Gastrocnemius medialis (tissue), 4 donors: Measurements from ENCODE around the gene DBN1. TPM values are rescaled to one million over a fixed set of nuclear protein-coding genes. Genes with fewer than 3 reads are reported as not detected.
A peak's percentile ranks its signal among the peaks of the same experiment; 100 is the strongest.

Experiments used
- ATAC-seq, 2 donors: fragments of 150-250 bp; one replicate each; pipeline ENCODE4 v1.9.1; 2016
- DNase-seq, 2 donors: peaks; one replicate each; pipeline ENCODE4 v3.0.0-alpha.2; 2019
- H3K27ac ChIP-seq, 4 donors: fragments of 200-600 bp; sonication (generic); 1 replicate in 1 of 4; 2 replicates in 3 of 4; pipeline ENCODE4 v1.5.1; 2016 to 2018; ENCODE audit warnings: mild to moderate bottlenecking in 2 of 4, moderate library complexity in 1 of 4
- H3K27me3 ChIP-seq, 3 donors: fragments of 200-600 bp; sonication (generic) in 2 of 3; 1 replicate in 1 of 3; 2 replicates in 2 of 3; pipeline versions ENCODE4 v1.5.1 to v1.6.0; 2016 to 2019; ENCODE audit warnings: mild to moderate bottlenecking in 1 of 3, moderate library complexity in 1 of 3
- H3K36me3 ChIP-seq, 2 donors: fragments of 200-600 bp; sonication (generic) in 1 of 2; one replicate each; pipeline ENCODE4 v1.5.1; 2017 to 2018
- H3K4me1 ChIP-seq, 2 donors: fragments of 200-600 bp; sonication (generic) in 1 of 2; one replicate each; pipeline ENCODE4 v1.5.1; 2016 to 2017; ENCODE audit warnings: mild to moderate bottlenecking in 2 of 2
- H3K4me3 ChIP-seq, 4 donors: fragments of 200-600 bp; sonication (generic) in 3 of 4; 1 replicate in 1 of 4; 2 replicates in 3 of 4; pipeline ENCODE4 v1.5.1; 2016 to 2019; ENCODE audit warnings: mild to moderate bottlenecking in 2 of 4
- H3K9me3 ChIP-seq, 3 donors: fragments of 200-600 bp; sonication (generic) in 2 of 3; 1 replicate in 1 of 3; 2 replicates in 2 of 3; pipeline ENCODE4 v1.5.1; 2016 to 2019
- CTCF ChIP-seq, 5 experiments: fragments of 450-650 bp in 3 of 5; fragments of 200-600 bp in 2 of 5; sonication (generic) in 2 of 5; IDR thresholded peaks in 4 of 5; conservative IDR thresholded peaks in 1 of 5; 1 replicate in 4 of 5; 2 replicates in 1 of 5; pipeline ENCODE4 v1.5.1; 2016 to 2019; ENCODE audit warnings: antibody characterized with exemption in 5 of 5, mild to moderate bottlenecking in 3 of 5, moderate library complexity in 3 of 5
- POLR2A ChIP-seq, 2 donors: fragments of 450-650 bp; IDR thresholded peaks; one replicate each; pipeline ENCODE4 v1.6.1; 2017; ENCODE audit warnings: antibody characterized with exemption in 2 of 2, mild to moderate bottlenecking in 2 of 2, moderate library complexity in 2 of 2
- in situ Hi-C, 4 donors: fragments of 200-750 bp; cut with MboI; loops; one replicate each; pipeline versions ENCODE4 v1.15.0 to v1.8.0; 2017; ENCODE audit warnings: low sequenced_read_pairs in 4 of 4
- intact Hi-C: fragments of 100-400 bp; cut with DNase I; formaldehyde crosslinking; loops from one replicate; pipeline ENCODE4 v1.15.1; 2023; ENCODE audit warnings: low total_unique reads
- total RNA-seq, 4 donors: library from RNA; depleted of rRNA; stranded (reverse); fragments of >200 nt; gene quantifications; one replicate each; pipeline versions ENCODE4 v1.1.0 to v1.2.3, GENCODE V29; 2016

DBN1 gene
- total RNA-seq, 4 donors from 2014 or later, result 16.3 to 27.5 (median 23.2) TPM

GRCh38 chr5:177512736-177513380 lies 39.4 kb upstream of the DBN1 start:
- intact Hi-C loops, result no loop called here
- ATAC-seq (no peak), DNase-seq (no peak)
- Histone ChIP-seq H3K9me3 (no peaks in the 10 kb centered on the region), H3K4me1 (peaks cover 17 to 24% of the 10 kb centered on the region in 2 donors), H3K27ac (no peak overlapping the region), H3K36me3 (peaks cover 0 to 57% of the 10 kb centered on the region in 2 donors), H3K27me3 (no peaks in the 10 kb centered on the region), H3K4me3 (no peak overlapping the region)
- in situ Hi-C loops, result loop anchor here in 1 of 4 donors (25.0 kb wide), 1 partner anchor 126 kb away; the partner anchor contains the start of gene SLC34A1
- TF ChIP-seq POLR2A (IDR thresholded peaks at IDR 0.05) (no peak), CTCF (IDR thresholded peaks at IDR 0.05 in 4 of 5, conservative IDR thresholded peaks at IDR 0.05 in 1 of 5) (no peak)

GRCh38 chr5:177511796-177512675 lies 38.6 kb upstream of the DBN1 start:
- in situ Hi-C loops (loop anchor here in 1 of 4 donors (25.0 kb wide), 1 partner anchor 125 kb away; the partner anchor contains the start of gene SLC34A1), intact Hi-C loops (no loop called here)
- peaks cover 0 to 57% of the 10 kb centered on the region in 2 donors for H3K36me3 ChIP-seq
- no peak for TF ChIP-seq CTCF (IDR thresholded peaks at IDR 0.05 in 4 of 5, conservative IDR thresholded peaks at IDR 0.05 in 1 of 5)
- TF ChIP-seq POLR2A (IDR thresholded peaks at IDR 0.05), result no peak
- DNase-seq (no peak), ATAC-seq (no peak)
- H3K4me1 ChIP-seq, result peaks cover 17 to 20% of the 10 kb centered on the region in 2 donors
- H3K27ac ChIP-seq, result no peak overlapping the region
- H3K4me3 ChIP-seq, result no peak overlapping the region
- no peaks in the 10 kb centered on the region for H3K9me3 ChIP-seq
- H3K27me3 ChIP-seq, result no peaks in the 10 kb centered on the region

- TF ChIP-seq CTCF (IDR thresholded peaks at IDR 0.05 in 4 of 5, conservative IDR thresholded peaks at IDR 0.05 in 1 of 5) (no peak), POLR2A (IDR thresholded peaks at IDR 0.05) (no peak)
- Histone ChIP-seq H3K27ac (peak overlapping the region in 1 of 4 donors; percentile 15), H3K4me3 (no peak overlapping the region), H3K27me3 (no peaks in the 10 kb centered on the region), H3K36me3 (peaks cover 0 to 57% of the 10 kb centered on the region in 2 donors), H3K9me3 (no peaks in the 10 kb centered on the region), H3K4me1 (peaks cover 16 to 18% of the 10 kb centered on the region in 2 donors)
- in situ Hi-C loops, result loop anchor here in 1 of 4 donors (25.0 kb wide), 1 partner anchor 124 kb away; the partner anchor contains the start of gene SLC34A1
- DNase-seq (no peak), ATAC-seq (no peak)
- intact Hi-C loops, result no loop called here
Observed at GRCh38 chr5:177511181-177511580, 37.7 kb upstream of the DBN1 start.

GRCh38 chr5:177510567-177511053 lies 37.2 kb upstream of the DBN1 start:
- H3K4me3 ChIP-seq, result no peak overlapping the region
- no peaks in the 10 kb centered on the region for H3K27me3 ChIP-seq
- peak overlapping the region in 1 of 4 donors; percentile 25 for H3K27ac ChIP-seq
- H3K36me3 ChIP-seq, result peaks cover 0 to 54% of the 10 kb centered on the region in 2 donors
- peaks cover 10 to 12% of the 10 kb centered on the region in 2 donors for H3K4me1 ChIP-seq
- in situ Hi-C loops (loop anchor here in 1 of 4 donors (25.0 kb wide), 1 partner anchor 123 kb away; the partner anchor contains the start of gene SLC34A1), intact Hi-C loops (no loop called here)
- peak in 1 of 2 donors; percentile 66 for ATAC-seq
- H3K9me3 ChIP-seq, result no peaks in the 10 kb centered on the region
- DNase-seq, result peak in 1 of 2 donors; percentile 52
- no peak for TF ChIP-seq CTCF (IDR thresholded peaks at IDR 0.05 in 4 of 5, conservative IDR thresholded peaks at IDR 0.05 in 1 of 5)
- no peak for TF ChIP-seq POLR2A (IDR thresholded peaks at IDR 0.05)
